GM11168 (cell line): ENCODE measurements around the gene FDXACB1.

Experiments
- in situ Hi-C: fragments of 300-500 bp; cut with MboI; formaldehyde crosslinking; loops from one replicate; pipeline ENCODE4 v1.12.0; 2022; ENCODE audit warnings: low sequenced_read_pairs; ENCODE audit not compliant: unreplicated experiment

Gene FDXACB1

GRCh38 chr11:111849631-111850030 is 29.3 kb downstream of the FDXACB1 start:
- in situ Hi-C loops = loop anchor here (10.0 kb wide), 2 partner anchors 65 to 255 kb away; no protein-coding TSS in a partner anchor

- in situ Hi-C loops = loop anchor here (10.0 kb wide), 2 partner anchors 62 to 252 kb away; no protein-coding TSS in a partner anchor
These were observed 32.3 kb downstream of the FDXACB1 start for GRCh38 chr11:111846636-111847035.

DNA sequence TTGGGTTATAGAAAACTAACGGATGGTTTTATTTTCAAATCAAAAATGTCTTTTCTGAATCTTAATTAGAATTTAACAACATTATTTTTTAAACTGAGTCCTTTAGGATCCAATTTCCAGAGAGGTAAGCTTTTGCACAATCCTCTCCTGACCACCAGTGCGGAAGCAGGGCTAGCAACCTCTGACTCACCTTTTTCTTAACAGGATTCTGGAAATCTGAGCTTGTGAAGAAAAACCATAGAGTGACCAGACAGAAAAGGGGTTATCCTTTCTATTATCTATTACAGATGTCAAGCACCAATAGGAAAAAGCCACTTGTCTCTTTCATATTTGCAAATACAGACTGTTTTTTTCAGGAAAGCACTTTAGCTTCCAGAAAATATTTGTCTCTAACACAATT is 32.9 kb downstream of the FDXACB1 start:
- in situ Hi-C loops = loop anchor here (10.0 kb wide), 2 partner anchors 61 to 251 kb away; no protein-coding TSS in a partner anchor

GRCh38 chr11:111845276-111846028 is 33.5 kb downstream of the FDXACB1 start:
- in situ Hi-C loops = loop anchor here (10.0 kb wide), 2 partner anchors 61 to 251 kb away; no protein-coding TSS in a partner anchor

- in situ Hi-C loops = loop anchor here (10.0 kb wide), 2 partner anchors 59 to 249 kb away; no protein-coding TSS in a partner anchor
These were observed 35.3 kb downstream of the FDXACB1 start for GRCh38 chr11:111843661-111844060.

DNA sequence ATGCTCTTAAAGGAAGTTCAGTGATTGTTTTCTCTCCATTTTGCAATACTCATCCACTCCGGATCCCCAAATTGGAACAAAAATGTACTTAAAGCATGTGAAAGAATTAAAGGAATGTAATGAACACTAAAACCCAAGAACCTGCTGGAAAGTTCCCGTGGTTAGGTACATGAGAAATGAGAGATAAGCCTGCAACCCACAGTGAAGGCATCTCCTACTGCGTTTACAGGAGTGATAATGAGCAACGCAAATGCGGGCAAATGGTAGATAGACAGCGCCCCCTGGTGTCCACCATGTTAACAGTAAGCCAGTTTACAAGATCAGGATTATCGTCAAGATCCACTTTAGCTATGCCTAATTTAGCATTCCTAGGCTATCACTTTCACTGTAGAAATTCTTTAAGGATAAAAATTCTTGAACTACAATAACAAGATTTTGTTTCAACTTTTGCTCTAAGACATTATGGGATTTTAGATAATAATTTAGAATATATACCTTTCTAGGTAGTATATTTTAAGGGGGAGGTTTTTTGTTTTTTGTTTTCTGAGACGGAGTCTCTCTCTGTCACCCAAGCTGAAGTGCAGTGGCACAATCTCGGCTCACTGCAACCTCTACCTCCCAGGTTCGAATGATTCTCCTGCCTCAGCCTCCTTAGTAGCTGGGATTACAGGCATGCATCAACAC is 37.5 kb downstream of the FDXACB1 start:
- in situ Hi-C loops = loop anchor here (10.0 kb wide), 2 partner anchors 57 to 247 kb away; no protein-coding TSS in a partner anchor

GRCh38 chr11:111840143-111840542 is 38.8 kb downstream of the FDXACB1 start:
- in situ Hi-C loops = loop anchor here (10.0 kb wide), 2 partner anchors 55 to 245 kb away; no protein-coding TSS in a partner anchor

- in situ Hi-C loops = no loop called here
These were observed 40.9 kb downstream of the FDXACB1 start for GRCh38 chr11:111838054-111838453.

- in situ Hi-C loops = no loop called here
These were observed 41.5 kb downstream of the FDXACB1 start for GRCh38 chr11:111837366-111837891.

GRCh38 chr11:111836721-111837120 is 42.2 kb downstream of the FDXACB1 start:
- in situ Hi-C loops = no loop called here

GRCh38 chr11:111836162-111836561 is 42.8 kb downstream of the FDXACB1 start:
- in situ Hi-C loops = no loop called here

DNA sequence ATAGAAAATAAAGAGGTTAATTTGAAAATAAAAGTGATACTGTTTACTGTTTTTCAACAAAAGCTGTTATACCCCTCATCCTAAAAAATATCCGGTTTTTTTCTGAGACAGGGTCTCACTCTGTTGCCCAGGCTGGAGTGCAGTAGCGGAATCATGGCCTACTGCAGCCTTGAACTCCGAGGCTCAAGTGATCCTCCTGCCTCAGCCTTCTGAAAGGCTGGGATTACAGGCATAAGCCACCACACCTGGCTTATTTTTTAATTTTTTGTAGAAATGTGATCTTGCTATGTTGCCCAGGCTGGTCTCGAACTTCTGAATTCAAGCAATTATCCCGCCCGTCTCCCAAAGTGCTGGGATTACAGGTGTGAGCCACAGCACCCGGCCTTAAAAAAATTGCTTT is 43.3 kb downstream of the FDXACB1 start:
- in situ Hi-C loops = no loop called here

- in situ Hi-C loops = no loop called here
These were observed 44.4 kb downstream of the FDXACB1 start for GRCh38 chr11:111834432-111835163.

- in situ Hi-C loops = no loop called here
These were observed 45.4 kb downstream of the FDXACB1 start for GRCh38 chr11:111833524-111833923.

- in situ Hi-C loops = no loop called here
These were observed 49.6 kb downstream of the FDXACB1 start for GRCh38 chr11:111829185-111829968.

- in situ Hi-C loops = no loop called here
These were observed 52.5 kb downstream of the FDXACB1 start for GRCh38 chr11:111826322-111826950.
